T-helper 9 cell (primary cell): ENCODE data around the gene TRMT1L.

Experiments
- DNase-seq: peaks from one replicate; pipeline ENCODE4 v3.0.0-alpha.2; 2020

TRMT1L gene

GRCh38 chr1:185112356-185112755 lies 44.4 kb downstream of the TRMT1L start:
- no peak for DNase-seq

- DNase-seq = no peak
These were observed 44.9 kb downstream of the TRMT1L start for GRCh38 chr1:185111873-185112272.

GRCh38 chr1:185110145-185110544 lies 46.6 kb downstream of the TRMT1L start:
- DNase-seq = no peak

GRCh38 chr1:185108321-185108720 lies 48.4 kb downstream of the TRMT1L start:
- DNase-seq = no peak

GRCh38 chr1:185105121-185105520 lies 51.6 kb downstream of the TRMT1L start:
- no peak for DNase-seq

GRCh38 chr1:185104083-185104482 lies 52.7 kb downstream of the TRMT1L start:
- DNase-seq = no peak

- DNase-seq = no peak
These were observed 60.2 kb downstream of the TRMT1L start for GRCh38 chr1:185096531-185096930.

GRCh38 chr1:185094761-185095160 lies 62.0 kb downstream of the TRMT1L start:
- no peak for DNase-seq

GRCh38 chr1:185091480-185091879 lies 65.3 kb downstream of the TRMT1L start:
- no peak for DNase-seq

- no peak for DNase-seq
These were observed 69.0 kb downstream of the TRMT1L start for GRCh38 chr1:185087746-185088145.

GRCh38 chr1:185087101-185087500 lies 69.7 kb downstream of the TRMT1L start:
- DNase-seq = no peak

GRCh38 chr1:185083818-185084217 lies 72.9 kb downstream of the TRMT1L start:
- no peak for DNase-seq

GRCh38 chr1:185080422-185080821 lies 76.3 kb downstream of the TRMT1L start:
- DNase-seq = no peak

GRCh38 chr1:185077374-185077773 lies 79.4 kb downstream of the TRMT1L start:
- DNase-seq = no peak

GRCh38 chr1:185075476-185075875 lies 81.3 kb downstream of the TRMT1L start:
- no peak for DNase-seq

- no peak for DNase-seq
These were observed 82.4 kb downstream of the TRMT1L start for GRCh38 chr1:185074307-185074706.

GRCh38 chr1:185073725-185074124 lies 83.0 kb downstream of the TRMT1L start:
- DNase-seq = no peak

- no peak for DNase-seq
These were observed 86.7 kb downstream of the TRMT1L start for GRCh38 chr1:185070051-185070450.

GRCh38 chr1:185069202-185069772 lies 87.5 kb downstream of the TRMT1L start:
- no peak for DNase-seq

- no peak for DNase-seq
These were observed 88.4 kb downstream of the TRMT1L start for GRCh38 chr1:185068341-185068740.
